Measurements from ENCODE around the gene TRIM46. TPM values are rescaled to one million over a fixed set of nuclear protein-coding genes. Genes with fewer than 3 reads are reported as not detected.
A peak's percentile ranks its signal among the peaks of the same experiment; 100 is the strongest.

The TRIM46 gene
- total and polyA plus RNA-seq, 9 of the 15 experiments (the other 6 are each of a cell fraction or from before 2014, with no cell fraction given), result 0.05 to 0.60 (median 0.16) TPM; not detected in 3

- TF ChIP-seq ELK1 (CRISPR knock-in tag; IDR thresholded peaks at IDR 0.05) (no peak), KAT8 (IDR thresholded peaks at IDR 0.05; ENCODE audit: low read depth) (0 out of 2 replicates have a peak, but pooled peaks have one; percentile 57), BACH1 (tag; IDR thresholded peaks at IDR 0.05) (0 out of 2 replicates have a peak, but pooled peaks have one; percentile 16), SP1 (CRISPR knock-in tag; IDR thresholded peaks at IDR 0.05) (no peak; the same call in 1 of the 2 replicates), SNAPC5 (CRISPR knock-in tag; IDR thresholded peaks at IDR 0.05) (no peak), RBBP5 (IDR thresholded peaks at IDR 0.05; ENCODE audit: borderline replicate concordance, insufficient read depth, low read length, poor library complexity, severe bottlenecking) (peak; percentile 86), CREB5 (CRISPR knock-in tag; IDR thresholded peaks at IDR 0.05) (no peak), TRIM28 (IDR thresholded peaks at IDR 0.05) (no peak), ZZZ3 (IDR thresholded peaks at IDR 0.05) (no peak), ZNF79 (CRISPR knock-in tag; IDR thresholded peaks at IDR 0.05; ENCODE audit: low read depth) (no peak), ZSCAN32 (CRISPR knock-in tag; IDR thresholded peaks at IDR 0.05) (no peak), ZNF316 (IDR thresholded peaks at IDR 0.05) (no peak), THAP7 (CRISPR knock-in tag; IDR thresholded peaks at IDR 0.05) (no peak), CREB3L1 (IDR thresholded peaks at IDR 0.05; ENCODE audit: borderline replicate concordance, low read depth) (peak; percentile 68; the same call in 1 of the 2 replicates), TSHZ1 (CRISPR knock-in tag; IDR thresholded peaks at IDR 0.05) (no peak), FOSL1 (tag; conservative IDR thresholded peaks at IDR 0.05) (0 out of 2 replicates have a peak, but pooled peaks have one; percentile 2), MBD2 (IDR thresholded peaks at IDR 0.05; ENCODE audit: borderline replicate concordance, low read depth) (no peak)
These were observed 35.7 kb downstream of the TRIM46 start (continued) for GRCh38 chr1:155209312-155209721.
